ENCODE data around the gene OPCML. TPM values are rescaled to one million over a fixed set of nuclear protein-coding genes. Genes with fewer than 3 reads are reported as not detected.

The OPCML gene
- total RNA-seq, 4 donors from 2014 or later = 0.16 TPM; not detected in 3

DNA sequence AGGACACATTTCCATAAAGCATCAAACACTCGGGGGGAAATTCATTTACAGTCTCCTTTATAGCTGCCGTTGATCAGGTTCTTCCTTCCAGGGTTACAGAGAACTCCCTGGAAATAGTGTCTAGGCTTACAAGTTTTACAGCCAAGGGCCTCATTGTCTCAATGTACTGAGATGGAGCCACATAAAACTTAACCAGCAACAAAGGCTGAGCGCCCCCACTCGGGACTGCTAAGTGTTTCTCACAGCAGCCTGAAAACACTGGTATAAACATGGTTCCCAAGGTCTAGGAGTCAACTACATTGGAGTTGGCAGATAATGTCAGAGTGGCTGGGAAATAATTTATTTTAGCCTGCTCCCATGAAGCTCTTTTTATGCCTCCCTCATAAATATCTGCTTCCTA lies 686.2 kb downstream of the OPCML start:
- TF ChIP-seq, protein P1, sequence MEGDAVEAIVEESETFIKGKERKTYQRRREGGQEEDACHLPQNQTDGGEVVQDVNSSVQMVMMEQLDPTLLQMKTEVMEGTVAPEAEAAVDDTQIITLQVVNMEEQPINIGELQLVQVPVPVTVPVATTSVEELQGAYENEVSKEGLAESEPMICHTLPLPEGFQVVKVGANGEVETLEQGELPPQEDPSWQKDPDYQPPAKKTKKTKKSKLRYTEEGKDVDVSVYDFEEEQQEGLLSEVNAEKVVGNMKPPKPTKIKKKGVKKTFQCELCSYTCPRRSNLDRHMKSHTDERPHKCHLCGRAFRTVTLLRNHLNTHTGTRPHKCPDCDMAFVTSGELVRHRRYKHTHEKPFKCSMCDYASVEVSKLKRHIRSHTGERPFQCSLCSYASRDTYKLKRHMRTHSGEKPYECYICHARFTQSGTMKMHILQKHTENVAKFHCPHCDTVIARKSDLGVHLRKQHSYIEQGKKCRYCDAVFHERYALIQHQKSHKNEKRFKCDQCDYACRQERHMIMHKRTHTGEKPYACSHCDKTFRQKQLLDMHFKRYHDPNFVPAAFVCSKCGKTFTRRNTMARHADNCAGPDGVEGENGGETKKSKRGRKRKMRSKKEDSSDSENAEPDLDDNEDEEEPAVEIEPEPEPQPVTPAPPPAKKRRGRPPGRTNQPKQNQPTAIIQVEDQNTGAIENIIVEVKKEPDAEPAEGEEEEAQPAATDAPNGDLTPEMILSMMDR (IDR thresholded peaks at IDR 0.05) = no peak
- no peak for TF ChIP-seq POLR2A (IDR thresholded peaks at IDR 0.05)
- WGBS, 2 donors = 55 to 62% methylated on average over 4 of the region's 4 CpGs
- no peak for DNase-seq (ENCODE audit: low spot score in 2 of 2)
- intact Hi-C loops (cut with DNase I; ENCODE audit: low total_unique reads) = no loop called here
- no peak overlapping the region for H3K4me3 ChIP-seq (ENCODE audit: low read depth, poor library complexity, severe bottlenecking)

DNA sequence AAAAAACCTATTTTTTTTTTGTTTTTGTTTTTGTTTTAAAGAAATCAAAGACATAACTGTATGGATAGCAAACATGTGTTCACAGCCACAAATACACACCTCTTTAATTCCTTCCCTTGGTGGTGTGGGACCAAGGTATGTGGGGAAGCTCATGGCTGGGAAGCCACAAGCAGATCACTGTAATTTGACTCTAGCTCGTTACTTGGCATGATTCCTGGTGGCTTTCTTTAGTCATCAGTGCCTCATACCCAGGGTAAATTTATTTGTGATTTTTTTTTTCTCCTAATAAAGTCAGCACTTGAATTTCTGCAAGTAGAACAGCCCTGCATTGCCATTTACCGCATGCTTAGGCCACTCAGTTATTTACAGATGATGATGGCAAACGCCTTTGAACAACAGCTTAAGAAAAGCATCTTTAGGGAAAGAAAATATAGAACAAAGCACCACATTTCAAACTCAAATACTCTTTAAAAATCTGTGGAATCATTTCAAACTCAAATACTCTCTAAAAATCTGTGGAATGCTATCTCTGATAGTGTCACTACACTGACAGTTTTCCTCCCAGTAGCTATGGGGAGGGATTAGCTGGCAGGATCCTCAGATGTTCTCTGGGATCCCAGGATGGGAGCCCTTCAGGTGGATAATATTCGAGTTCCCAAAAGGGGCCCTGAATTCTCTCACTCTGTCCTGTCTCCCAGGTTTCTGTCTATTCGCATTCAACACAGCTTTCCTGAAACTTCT lies 687.2 kb downstream of the OPCML start:
- DNase-seq (ENCODE audit: low spot score in 2 of 2) = peak in 1 of 2 donors; percentile 5
- TF ChIP-seq POLR2A (IDR thresholded peaks at IDR 0.05) = no peak
- TF ChIP-seq, protein P1 (IDR thresholded peaks at IDR 0.05) = no peak
- H3K4me3 ChIP-seq (ENCODE audit: low read depth, poor library complexity, severe bottlenecking) = no peak overlapping the region
- WGBS, 2 donors = 54 to 56% methylated on average over 5 of the region's 5 CpGs
- intact Hi-C loops (cut with DNase I; ENCODE audit: low total_unique reads) = no loop called here

DNA sequence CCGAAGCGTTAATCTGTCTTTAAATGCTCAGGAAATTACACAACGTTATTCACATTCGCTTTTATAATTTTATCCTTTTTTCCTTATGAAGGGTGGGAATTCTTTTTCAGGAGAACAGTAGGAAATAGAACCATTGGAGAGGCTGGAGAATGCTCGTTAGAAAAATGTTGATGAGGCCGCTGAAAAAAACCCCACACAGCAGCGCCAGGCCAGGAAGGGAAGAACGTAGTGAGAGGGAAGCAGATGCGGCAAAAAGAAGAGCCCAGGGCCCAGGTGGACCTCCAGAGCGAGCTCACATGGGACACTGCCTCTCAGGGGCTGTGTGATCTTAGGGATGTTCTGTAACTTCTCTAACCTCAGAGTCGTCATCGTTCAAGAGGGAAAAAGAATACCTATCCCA lies 691.6 kb downstream of the OPCML start:
- WGBS, 2 donors = 83 to 89% methylated on average over 12 of the region's 12 CpGs

DNA sequence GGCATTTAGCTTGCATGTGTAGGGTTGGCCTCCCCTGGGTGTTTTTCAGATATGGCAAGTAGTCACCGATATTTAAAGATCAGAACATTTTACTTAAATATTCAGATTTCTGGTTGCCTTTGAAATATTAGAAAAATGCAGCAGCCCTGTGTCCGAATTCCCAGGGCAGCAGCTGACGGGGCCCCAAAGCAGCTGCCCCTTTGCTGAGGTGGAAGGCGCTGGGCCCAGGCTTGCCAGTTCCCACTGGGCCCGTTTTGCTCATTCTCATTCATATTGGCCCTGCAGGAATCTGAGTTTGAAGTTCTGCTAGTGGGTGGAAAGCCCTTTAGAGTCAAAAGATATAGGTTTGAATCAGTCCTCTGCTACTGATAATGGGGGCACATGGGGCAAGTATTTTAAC lies 692.1 kb downstream of the OPCML start:
- intact Hi-C loops (cut with DNase I; ENCODE audit: low total_unique reads) = no loop called here
- WGBS, 2 donors = 54 to 63% methylated on average over 5 of the region's 5 CpGs
- no peak overlapping the region for H3K4me3 ChIP-seq (ENCODE audit: low read depth, poor library complexity, severe bottlenecking)
- DNase-seq (ENCODE audit: low spot score in 2 of 2) = no peak
- TF ChIP-seq, protein P1 (IDR thresholded peaks at IDR 0.05) = no peak
- no peak for TF ChIP-seq POLR2A (IDR thresholded peaks at IDR 0.05)

More for the DNA sequence above, 691.6 kb downstream of the OPCML start:
- DNase-seq (ENCODE audit: low spot score in 2 of 2) = no peak
- intact Hi-C loops (cut with DNase I; ENCODE audit: low total_unique reads) = no loop called here
- TF ChIP-seq, protein P1 (IDR thresholded peaks at IDR 0.05) = no peak
- no peak for TF ChIP-seq POLR2A (IDR thresholded peaks at IDR 0.05)
- no peak overlapping the region for H3K4me3 ChIP-seq (ENCODE audit: low read depth, poor library complexity, severe bottlenecking)

DNA sequence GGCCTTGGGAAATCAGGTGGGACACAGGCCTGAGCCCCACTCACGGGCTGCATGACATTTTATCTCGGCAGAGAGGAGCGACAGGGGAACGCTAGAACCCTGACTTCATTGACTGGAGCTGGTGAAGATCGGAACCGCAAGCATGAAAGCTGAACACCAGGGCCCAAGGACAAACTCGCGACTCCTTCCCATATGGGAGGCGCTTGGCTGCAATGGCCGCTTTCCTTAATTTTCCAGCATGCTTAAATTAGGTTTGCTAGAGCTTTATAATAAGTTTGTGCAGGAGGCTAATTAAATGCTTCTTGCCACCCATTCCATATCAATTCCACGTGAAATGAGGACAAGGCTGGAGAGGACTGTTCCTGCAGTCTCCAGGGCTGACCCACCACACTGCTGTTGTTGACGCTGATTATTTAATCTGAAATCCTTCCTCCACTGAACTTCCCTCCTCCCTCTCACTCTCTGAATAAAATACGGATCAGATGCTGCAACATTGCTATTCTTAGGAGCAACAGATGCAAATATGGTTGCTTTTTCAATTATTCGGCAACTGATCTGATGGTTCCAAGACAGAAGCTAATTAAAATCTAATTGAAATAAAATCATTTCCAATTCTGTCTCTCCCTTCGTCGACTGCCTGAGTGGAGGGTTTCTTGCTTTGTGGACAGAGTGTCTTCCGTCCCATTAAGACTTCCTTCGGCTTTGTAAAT lies 692.9 kb downstream of the OPCML start:
- 72 to 82% methylated on average over 18 of the region's 18 CpGs for WGBS, 2 donors
- no peak overlapping the region for H3K4me3 ChIP-seq (ENCODE audit: low read depth, poor library complexity, severe bottlenecking)
- no peak for DNase-seq (ENCODE audit: low spot score in 2 of 2)
- intact Hi-C loops (cut with DNase I; ENCODE audit: low total_unique reads) = no loop called here
- no peak for TF ChIP-seq POLR2A (IDR thresholded peaks at IDR 0.05)
- TF ChIP-seq, protein P1 (IDR thresholded peaks at IDR 0.05) = no peak

All from lower leg skin (tissue), 4 donors.